ENCODE measurements around the gene ESCO1. TPM values are rescaled to one million over a fixed set of nuclear protein-coding genes. Genes with fewer than 3 reads are reported as not detected.
A peak's percentile ranks its signal among the peaks of the same experiment; 100 is the strongest.
"Not testable (repeated sequence)": the region's sequence is repeated elsewhere in the genome, so short reads cannot be mapped to it uniquely, and the experiment has no call there.

The ESCO1 gene, protein sequence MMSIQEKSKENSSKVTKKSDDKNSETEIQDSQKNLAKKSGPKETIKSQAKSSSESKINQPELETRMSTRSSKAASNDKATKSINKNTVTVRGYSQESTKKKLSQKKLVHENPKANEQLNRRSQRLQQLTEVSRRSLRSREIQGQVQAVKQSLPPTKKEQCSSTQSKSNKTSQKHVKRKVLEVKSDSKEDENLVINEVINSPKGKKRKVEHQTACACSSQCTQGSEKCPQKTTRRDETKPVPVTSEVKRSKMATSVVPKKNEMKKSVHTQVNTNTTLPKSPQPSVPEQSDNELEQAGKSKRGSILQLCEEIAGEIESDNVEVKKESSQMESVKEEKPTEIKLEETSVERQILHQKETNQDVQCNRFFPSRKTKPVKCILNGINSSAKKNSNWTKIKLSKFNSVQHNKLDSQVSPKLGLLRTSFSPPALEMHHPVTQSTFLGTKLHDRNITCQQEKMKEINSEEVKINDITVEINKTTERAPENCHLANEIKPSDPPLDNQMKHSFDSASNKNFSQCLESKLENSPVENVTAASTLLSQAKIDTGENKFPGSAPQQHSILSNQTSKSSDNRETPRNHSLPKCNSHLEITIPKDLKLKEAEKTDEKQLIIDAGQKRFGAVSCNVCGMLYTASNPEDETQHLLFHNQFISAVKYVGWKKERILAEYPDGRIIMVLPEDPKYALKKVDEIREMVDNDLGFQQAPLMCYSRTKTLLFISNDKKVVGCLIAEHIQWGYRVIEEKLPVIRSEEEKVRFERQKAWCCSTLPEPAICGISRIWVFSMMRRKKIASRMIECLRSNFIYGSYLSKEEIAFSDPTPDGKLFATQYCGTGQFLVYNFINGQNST
- 20.7 and 22.0 TPM in 2 replicates for total RNA-seq
- 10.9 and 12.9 TPM in 2 replicates for polyA plus RNA-seq

DNA sequence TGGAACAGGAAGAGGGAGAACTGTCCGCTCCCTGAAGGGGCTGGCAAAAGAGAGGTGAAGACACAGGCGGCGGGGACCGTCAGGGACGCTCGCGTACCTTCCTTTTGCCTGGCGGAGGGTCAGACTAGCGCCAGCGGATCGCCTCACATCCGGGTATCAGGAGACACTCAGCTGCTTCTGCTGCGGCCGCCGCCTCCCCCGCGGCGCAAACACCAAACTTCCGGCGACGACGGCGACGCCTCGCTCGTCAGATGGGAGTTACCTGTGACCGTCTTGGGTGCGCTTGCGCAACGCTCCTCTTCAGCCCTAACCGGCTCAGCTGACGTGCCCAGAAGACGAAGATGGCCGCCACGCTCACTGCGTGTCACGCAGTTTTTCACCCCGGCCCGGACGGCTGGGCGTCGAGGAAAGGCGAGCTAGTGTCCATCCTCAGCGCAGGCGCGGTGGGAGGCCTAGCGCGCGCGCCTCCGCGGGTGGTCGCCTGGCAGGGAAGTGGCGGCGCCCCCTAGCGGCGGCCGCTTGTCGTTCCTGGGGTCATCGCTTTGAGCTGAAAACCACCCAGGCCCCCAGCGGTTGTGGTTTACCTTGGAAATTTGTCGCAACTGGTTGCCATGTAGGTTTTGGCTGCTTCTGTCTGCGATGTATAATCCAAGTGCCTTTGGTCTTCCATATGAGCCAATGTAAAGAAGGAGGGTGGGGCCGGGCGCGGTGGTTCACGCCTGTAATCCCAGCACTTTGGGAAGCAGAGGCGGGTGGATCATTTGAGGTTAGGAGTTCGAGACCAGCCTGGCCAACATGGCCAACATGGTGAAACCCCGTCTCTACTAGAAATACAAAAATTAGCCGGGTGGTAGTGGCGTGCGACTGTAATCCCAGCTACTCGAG lies at the start of gene ESCO1:
Gene ESCO1 (minus strand): TSS at position 179 of the 885 bp plus-strand sequence. CDS start 25,861 bp downstream, outside the sequence.
- H3K4me3 ChIP-seq = peak within 1 kb of the TSS; percentile 75
- H3K4me2 ChIP-seq = peak within 1 kb of the TSS; percentile 92
- WGBS (ENCODE audit: low lambda C conversion rate, missing lambda C conversion rate) = 9% methylated on average over 73 of the region's 74 CpGs
- no peak for TF ChIP-seq EZH2phosphoT487 (IDR thresholded peaks at IDR 0.05; ENCODE audit: low read depth, severe bottlenecking, unreplicated experiment)
- TF ChIP-seq, protein P1, sequence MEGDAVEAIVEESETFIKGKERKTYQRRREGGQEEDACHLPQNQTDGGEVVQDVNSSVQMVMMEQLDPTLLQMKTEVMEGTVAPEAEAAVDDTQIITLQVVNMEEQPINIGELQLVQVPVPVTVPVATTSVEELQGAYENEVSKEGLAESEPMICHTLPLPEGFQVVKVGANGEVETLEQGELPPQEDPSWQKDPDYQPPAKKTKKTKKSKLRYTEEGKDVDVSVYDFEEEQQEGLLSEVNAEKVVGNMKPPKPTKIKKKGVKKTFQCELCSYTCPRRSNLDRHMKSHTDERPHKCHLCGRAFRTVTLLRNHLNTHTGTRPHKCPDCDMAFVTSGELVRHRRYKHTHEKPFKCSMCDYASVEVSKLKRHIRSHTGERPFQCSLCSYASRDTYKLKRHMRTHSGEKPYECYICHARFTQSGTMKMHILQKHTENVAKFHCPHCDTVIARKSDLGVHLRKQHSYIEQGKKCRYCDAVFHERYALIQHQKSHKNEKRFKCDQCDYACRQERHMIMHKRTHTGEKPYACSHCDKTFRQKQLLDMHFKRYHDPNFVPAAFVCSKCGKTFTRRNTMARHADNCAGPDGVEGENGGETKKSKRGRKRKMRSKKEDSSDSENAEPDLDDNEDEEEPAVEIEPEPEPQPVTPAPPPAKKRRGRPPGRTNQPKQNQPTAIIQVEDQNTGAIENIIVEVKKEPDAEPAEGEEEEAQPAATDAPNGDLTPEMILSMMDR (IDR thresholded peaks at IDR 0.05; ENCODE audit: poor library complexity) = peak; percentile 100
- peak within 1 kb of the TSS; percentile 99 for H3K27ac ChIP-seq
- no peaks in the 10 kb centered on the region for H3K36me3 ChIP-seq (replicated peaks; ENCODE audit: insufficient read depth, low read depth)
- no peaks in the 10 kb centered on the region for H3K9me3 ChIP-seq (ENCODE audit: low read depth)
- DNase-seq (ENCODE audit: low spot score) = peak; percentile 98
- no peaks in the 10 kb centered on the region for H3K9me2 ChIP-seq (replicated peaks; ENCODE audit: insufficient read depth)
- peaks cover 16% of the 10 kb centered on the region for H4K20me1 ChIP-seq (ENCODE audit: insufficient read depth, poor library complexity, severe bottlenecking)
- H3K27me3 ChIP-seq = no peaks in the 10 kb centered on the region
- H3K4me1 ChIP-seq (ENCODE audit: insufficient read depth) = peaks cover 7% of the 10 kb centered on the region
- H3K79me2 ChIP-seq = peaks cover 40% of the 10 kb centered on the region
- H2AFZ ChIP-seq = peak within 1 kb of the TSS; percentile 86

DNA sequence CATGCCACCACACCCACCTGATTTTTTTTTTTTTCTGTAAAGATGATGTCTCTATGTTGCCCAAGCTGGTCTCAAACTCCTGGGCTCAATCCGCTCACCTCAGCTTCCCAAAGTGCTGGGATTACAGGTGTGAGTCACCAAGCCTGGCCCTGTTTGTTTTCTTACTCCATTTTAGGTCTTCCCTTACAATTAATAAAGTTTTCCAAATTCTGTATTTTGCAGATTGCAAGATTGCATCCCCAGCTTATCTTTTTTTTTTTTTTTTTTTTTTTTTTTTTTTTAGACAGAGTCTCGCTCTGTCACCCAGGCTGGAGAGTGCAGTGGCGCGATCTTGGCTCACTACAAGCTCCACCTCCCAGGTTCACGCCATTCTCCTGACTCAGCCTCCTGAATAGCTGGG lies 39.9 kb upstream of the ESCO1 start:
- not testable (repeated sequence) for H3K9me3 ChIP-seq (ENCODE audit: low read depth); H4K20me1 ChIP-seq (ENCODE audit: insufficient read depth, poor library complexity, severe bottlenecking); H3K79me2 ChIP-seq; H3K36me3 ChIP-seq (replicated peaks; ENCODE audit: insufficient read depth, low read depth); H2AFZ ChIP-seq; H3K9me2 ChIP-seq (replicated peaks; ENCODE audit: insufficient read depth); DNase-seq (ENCODE audit: low spot score); H3K27ac ChIP-seq; H3K4me1 ChIP-seq (ENCODE audit: insufficient read depth); H3K4me2 ChIP-seq; H3K4me3 ChIP-seq; H3K27me3 ChIP-seq
- WGBS (ENCODE audit: low lambda C conversion rate, missing lambda C conversion rate) = 100% methylated on average over 2 of the region's 5 CpGs

DNA sequence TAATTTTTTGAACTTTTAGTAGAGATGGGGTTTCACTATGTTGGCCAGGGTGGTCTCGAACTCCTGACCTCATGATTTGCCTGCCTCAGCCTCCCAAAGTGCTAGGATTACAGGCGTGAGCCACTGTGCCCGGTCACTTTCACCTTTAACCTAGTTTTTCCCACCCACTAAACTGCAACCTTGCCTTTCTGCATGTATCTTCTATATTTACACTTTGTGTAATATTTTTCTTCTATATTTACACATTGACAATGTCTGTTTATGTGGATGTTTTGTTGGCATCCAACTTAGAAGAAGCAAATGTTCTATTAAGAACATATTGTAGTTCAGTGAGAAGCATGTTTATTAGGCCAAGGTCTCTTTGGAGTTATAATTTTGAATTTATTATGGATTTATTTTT lies 38.3 kb upstream of the ESCO1 start:
- no peak overlapping the region for H3K27ac ChIP-seq
- H3K9me2 ChIP-seq (replicated peaks; ENCODE audit: insufficient read depth) = no peaks in the 10 kb centered on the region
- no peak overlapping the region for H3K4me2 ChIP-seq
- 80% methylated on average over 3 of the region's 3 CpGs for WGBS (ENCODE audit: low lambda C conversion rate, missing lambda C conversion rate)
- H4K20me1 ChIP-seq (ENCODE audit: insufficient read depth, poor library complexity, severe bottlenecking) = no peaks in the 10 kb centered on the region
- no peak overlapping the region for H2AFZ ChIP-seq
- no peak for DNase-seq (ENCODE audit: low spot score)
- no peaks in the 10 kb centered on the region for H3K79me2 ChIP-seq
- H3K9me3 ChIP-seq (ENCODE audit: low read depth) = no peaks in the 10 kb centered on the region
- H3K4me3 ChIP-seq = no peak overlapping the region
- no peaks in the 10 kb centered on the region for H3K36me3 ChIP-seq (replicated peaks; ENCODE audit: insufficient read depth, low read depth)
- no peaks in the 10 kb centered on the region for H3K27me3 ChIP-seq
- H3K4me1 ChIP-seq (ENCODE audit: insufficient read depth) = no peaks in the 10 kb centered on the region
- TF ChIP-seq, protein P1 (IDR thresholded peaks at IDR 0.05; ENCODE audit: poor library complexity) = no peak
- no peak for TF ChIP-seq EZH2phosphoT487 (IDR thresholded peaks at IDR 0.05; ENCODE audit: low read depth, severe bottlenecking, unreplicated experiment)
- no peak for TF ChIP-seq EZH2 (IDR thresholded peaks at IDR 0.05; ENCODE audit: borderline replicate concordance)
